Glutamatergic neuron (in vitro differentiated cells): Measurements from ENCODE around the gene LANCL3. TPM values are rescaled to one million over a fixed set of nuclear protein-coding genes. Genes with fewer than 3 reads are reported as not detected.
A peak's percentile ranks its signal among the peaks of the same experiment; 100 is the strongest.

Experiments used
- DNase-seq: peaks from one replicate; pipeline ENCODE4 v3.0.0; 2022
- H3K27ac Mint-ChIP-seq: one replicate; pipeline ENCODE4 v1.8.0; 2020; ENCODE audit warnings: mild to moderate bottlenecking, mixed read lengths, inconsistent platforms; ENCODE audit not compliant: unreplicated experiment
- H3K27me3 Mint-ChIP-seq: one replicate; pipeline ENCODE4 v1.8.0; 2020; ENCODE audit warnings: mild to moderate bottlenecking, moderate library complexity, mixed read lengths, inconsistent platforms; ENCODE audit not compliant: unreplicated experiment
- H3K36me3 Mint-ChIP-seq: one replicate; pipeline ENCODE4 v1.8.0; 2020; ENCODE audit warnings: mild to moderate bottlenecking, mixed read lengths, inconsistent platforms; ENCODE audit not compliant: unreplicated experiment
- H3K4me1 Mint-ChIP-seq: one replicate; pipeline ENCODE4 v1.8.0; 2020; ENCODE audit warnings: mild to moderate bottlenecking, low read depth, mixed read lengths, inconsistent platforms; ENCODE audit not compliant: unreplicated experiment
- H3K4me3 Mint-ChIP-seq: one replicate; pipeline ENCODE4 v1.8.0; 2020; ENCODE audit warnings: mild to moderate bottlenecking, mixed read lengths, inconsistent platforms; ENCODE audit not compliant: unreplicated experiment
- H3K9me3 Mint-ChIP-seq: one replicate; pipeline ENCODE4 v1.8.0; 2020; ENCODE audit warnings: mild to moderate bottlenecking, moderate library complexity, mixed read lengths, inconsistent platforms; ENCODE audit not compliant: unreplicated experiment
- total RNA-seq: library from RNA; stranded (reverse); fragmentation: NEBNext Ultra II Directional; extraction: Animal tissue kit (Norgen Biotek cat#: 25700); gene quantifications from one replicate; pipeline ENCODE4 v1.2.1, GENCODE V29; 2021; ENCODE audit not compliant: unreplicated experiment
- TF ChIP-seq, protein P1 (sequence below): fragments of 200-600 bp; sonication (generic); IDR thresholded peaks from one replicate; pipeline ENCODE4 v1.5.0; 2021; ENCODE audit not compliant: partially characterized antibody, unreplicated experiment

LANCL3 gene
- total RNA-seq, 1 donor from 2014 or later, result 1.1 TPM

DNA sequence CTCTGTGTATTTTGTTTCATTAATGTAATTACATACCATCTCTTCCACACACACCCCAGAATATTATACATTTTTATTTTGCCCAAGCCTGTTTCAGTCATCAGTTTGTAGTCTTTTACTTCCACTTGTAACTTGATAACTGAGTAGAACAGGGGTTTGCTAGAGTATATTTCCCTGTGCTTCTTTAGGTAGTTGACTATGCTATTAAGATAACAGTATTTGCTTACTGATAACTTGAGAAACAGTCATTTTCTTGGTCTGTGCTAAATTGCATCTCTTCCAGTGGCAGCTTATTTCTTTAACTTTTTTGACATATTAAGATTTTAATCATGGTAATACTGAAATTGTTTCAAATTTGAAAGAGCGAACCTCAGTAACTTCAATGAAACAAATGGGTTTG is 107.1 kb downstream of the LANCL3 start:
- no peaks in the 10 kb centered on the region for H3K9me3 Mint-ChIP-seq
- H3K36me3 Mint-ChIP-seq, result no peaks in the 10 kb centered on the region
- H3K27me3 Mint-ChIP-seq, result no peaks in the 10 kb centered on the region
- H3K4me3 Mint-ChIP-seq, result no peak overlapping the region
- no peak overlapping the region for H3K27ac Mint-ChIP-seq
- DNase-seq, result no peak
- peaks cover 6% of the 10 kb centered on the region for H3K4me1 Mint-ChIP-seq
- TF ChIP-seq, protein P1, sequence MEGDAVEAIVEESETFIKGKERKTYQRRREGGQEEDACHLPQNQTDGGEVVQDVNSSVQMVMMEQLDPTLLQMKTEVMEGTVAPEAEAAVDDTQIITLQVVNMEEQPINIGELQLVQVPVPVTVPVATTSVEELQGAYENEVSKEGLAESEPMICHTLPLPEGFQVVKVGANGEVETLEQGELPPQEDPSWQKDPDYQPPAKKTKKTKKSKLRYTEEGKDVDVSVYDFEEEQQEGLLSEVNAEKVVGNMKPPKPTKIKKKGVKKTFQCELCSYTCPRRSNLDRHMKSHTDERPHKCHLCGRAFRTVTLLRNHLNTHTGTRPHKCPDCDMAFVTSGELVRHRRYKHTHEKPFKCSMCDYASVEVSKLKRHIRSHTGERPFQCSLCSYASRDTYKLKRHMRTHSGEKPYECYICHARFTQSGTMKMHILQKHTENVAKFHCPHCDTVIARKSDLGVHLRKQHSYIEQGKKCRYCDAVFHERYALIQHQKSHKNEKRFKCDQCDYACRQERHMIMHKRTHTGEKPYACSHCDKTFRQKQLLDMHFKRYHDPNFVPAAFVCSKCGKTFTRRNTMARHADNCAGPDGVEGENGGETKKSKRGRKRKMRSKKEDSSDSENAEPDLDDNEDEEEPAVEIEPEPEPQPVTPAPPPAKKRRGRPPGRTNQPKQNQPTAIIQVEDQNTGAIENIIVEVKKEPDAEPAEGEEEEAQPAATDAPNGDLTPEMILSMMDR, result no peak

DNA sequence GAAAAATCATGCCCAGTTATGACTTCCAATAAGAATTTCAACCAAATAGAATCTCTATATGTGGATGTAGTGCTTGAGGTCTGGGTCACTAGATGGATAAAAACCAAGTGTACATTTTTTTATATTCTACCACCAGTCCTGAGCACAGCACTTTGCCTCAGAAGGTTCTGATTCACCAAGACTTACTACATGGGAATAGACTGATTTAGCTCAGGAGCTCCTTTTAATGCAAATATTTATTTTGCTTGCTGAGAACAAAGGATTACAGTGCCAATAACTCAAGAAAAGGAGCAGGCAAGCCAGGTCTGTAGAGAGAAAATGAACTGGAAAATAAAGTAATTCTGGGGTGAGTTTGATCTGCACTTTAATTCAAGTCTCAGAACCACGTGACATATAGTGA is 107.8 kb downstream of the LANCL3 start:
- TF ChIP-seq, protein P1, result no peak
- Mint-ChIP-seq H3K27ac (no peak overlapping the region), H3K9me3 (no peaks in the 10 kb centered on the region), H3K4me1 (peaks cover 6% of the 10 kb centered on the region), H3K27me3 (no peaks in the 10 kb centered on the region), H3K36me3 (no peaks in the 10 kb centered on the region), H3K4me3 (no peak overlapping the region)
- DNase-seq, result no peak

DNA sequence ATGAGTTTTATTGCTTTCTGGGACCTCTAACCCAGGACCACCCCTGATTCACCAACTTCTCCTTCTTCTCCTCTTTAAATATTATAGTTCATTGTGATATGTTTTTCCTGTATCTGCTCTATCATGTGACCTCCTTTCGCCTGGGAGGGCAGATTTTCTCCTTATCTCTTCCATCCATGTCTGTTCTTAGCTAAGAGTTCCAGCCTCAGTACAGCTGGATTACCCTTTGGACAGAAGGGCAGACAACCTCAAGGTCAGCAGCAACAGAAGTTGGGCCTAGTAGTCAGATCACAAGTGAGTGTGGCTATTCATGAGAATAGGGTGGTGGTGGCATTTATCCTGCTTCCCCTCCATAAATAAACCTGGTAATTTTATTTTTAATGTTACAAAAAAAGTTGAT is 108.4 kb downstream of the LANCL3 start:
- no peak overlapping the region for H3K4me3 Mint-ChIP-seq
- no peaks in the 10 kb centered on the region for H3K9me3 Mint-ChIP-seq
- DNase-seq, result no peak
- H3K36me3 Mint-ChIP-seq, result no peaks in the 10 kb centered on the region
- no peaks in the 10 kb centered on the region for H3K27me3 Mint-ChIP-seq
- H3K4me1 Mint-ChIP-seq, result peaks cover 7% of the 10 kb centered on the region
- TF ChIP-seq, protein P1, result no peak
- H3K27ac Mint-ChIP-seq, result no peak overlapping the region

DNA sequence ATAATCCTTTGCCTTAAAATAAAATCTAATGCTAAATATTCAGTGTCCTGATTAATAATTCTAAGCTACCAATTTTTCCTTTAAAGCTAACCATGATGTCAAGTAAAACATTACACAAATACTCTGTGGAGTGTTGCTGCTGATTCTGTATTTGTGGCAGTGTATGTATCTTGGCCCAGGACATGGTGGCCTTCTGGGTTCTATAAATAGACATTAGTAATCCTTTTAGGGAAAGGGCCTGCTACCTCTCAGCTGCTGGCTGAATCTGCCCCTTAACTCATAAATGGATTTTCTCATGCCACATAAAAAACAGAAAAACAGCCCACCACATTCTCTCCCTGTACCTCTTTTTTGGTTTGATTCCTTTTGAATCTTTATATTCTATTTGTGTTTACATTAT is 113.0 kb downstream of the LANCL3 start:
- Mint-ChIP-seq H3K27ac (peak overlapping the region; percentile 89), H3K27me3 (no peaks in the 10 kb centered on the region), H3K4me1 (peaks cover 8% of the 10 kb centered on the region), H3K4me3 (peak overlapping the region; percentile 78), H3K36me3 (no peaks in the 10 kb centered on the region), H3K9me3 (no peaks in the 10 kb centered on the region)
- TF ChIP-seq, protein P1, result no peak
- no peak for DNase-seq

DNA sequence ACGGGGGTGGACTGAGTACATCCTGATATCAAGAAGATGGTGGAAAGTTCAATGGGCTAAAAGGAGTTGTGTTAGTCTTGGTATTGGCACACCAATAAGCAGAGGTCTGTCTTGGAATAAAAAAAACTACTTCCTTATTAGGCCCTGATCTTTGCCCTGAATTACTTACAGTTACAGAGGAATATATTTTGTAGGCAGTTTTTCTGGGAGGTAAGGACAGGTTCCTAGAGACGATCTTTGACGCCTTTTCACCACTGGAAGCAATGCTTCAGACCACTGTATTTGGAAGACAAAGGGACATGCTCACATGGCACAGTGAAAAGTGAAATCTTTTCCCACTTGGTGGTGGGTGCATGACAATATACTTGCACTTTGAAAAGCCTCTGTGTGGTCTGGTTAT is 113.5 kb downstream of the LANCL3 start:
- peak overlapping the region; percentile 89 for H3K27ac Mint-ChIP-seq
- no peaks in the 10 kb centered on the region for H3K36me3 Mint-ChIP-seq
- TF ChIP-seq, protein P1, result no peak

More for the DNA sequence above, 113.5 kb downstream of the LANCL3 start:
- Mint-ChIP-seq H3K4me1 (peaks cover 7% of the 10 kb centered on the region), H3K27me3 (no peaks in the 10 kb centered on the region), H3K4me3 (peak overlapping the region; percentile 78), H3K9me3 (no peaks in the 10 kb centered on the region)
- DNase-seq, result no peak
